ENCODE results near the gene HAL. TPM values are rescaled to one million over a fixed set of nuclear protein-coding genes. Genes with fewer than 3 reads are reported as not detected.

HAL gene
- total and polyA plus RNA-seq, 2 of the 4 experiments (the other 2 are of a cell fraction), result under 0.01 to 0.02 TPM

GRCh38 chr12:95984682-95985081 lies 11.5 kb downstream of the HAL start:
- Histone ChIP-seq H4K5ac (ENCODE audit: low read depth, low read length) (no peak overlapping the region), H3K56ac (ENCODE audit: extremely low read depth, insufficient read depth, low read length) (no peak overlapping the region), H3K9me1 (ENCODE audit: insufficient read depth, low read length) (no peaks in the 10 kb centered on the region), H3K27ac (ENCODE audit: insufficient read depth, low read length) (no peak overlapping the region), H4K20me1 (ENCODE audit: insufficient read depth, low read length) (no peaks in the 10 kb centered on the region), H2AK5ac (ENCODE audit: low read depth, low read length) (no peak overlapping the region), H2AFZ (replicated peaks; ENCODE audit: low read length, poor library complexity) (no peak overlapping the region), H4K8ac (ENCODE audit: low read depth in 2 of 2, low read length in 2 of 2) (no peak overlapping the region), H3K4ac (ENCODE audit: low read depth, low read length) (no peak overlapping the region), H3K9ac (ENCODE audit: low read depth, low read length) (no peak overlapping the region), H4K91ac (ENCODE audit: insufficient read depth, low read depth, low read length) (no peak overlapping the region), H2BK20ac (ENCODE audit: low read depth, low read length) (no peak overlapping the region), H2BK120ac (ENCODE audit: low read depth, low read length) (no peak overlapping the region), H3K4me2 (ENCODE audit: low read depth, low read length) (no peak overlapping the region), H3K36me3 (ENCODE audit: control insufficient read depth, insufficient read depth, low read length) (no peaks in the 10 kb centered on the region), H3K79me1 (ENCODE audit: low read depth in 1 of 2, low read length in 2 of 2) (no peaks in the 10 kb centered on the region), H3K18ac (ENCODE audit: low read depth, low read length) (no peak overlapping the region), H2AK9ac (replicated peaks; ENCODE audit: low read depth, low read length, poor library complexity) (no peak overlapping the region), H3K27me3 (ENCODE audit: control insufficient read depth, insufficient read depth, low read length) (peaks cover 9% of the 10 kb centered on the region), H3K9me3 (ENCODE audit: control insufficient read depth, insufficient read depth, low read length) (no peaks in the 10 kb centered on the region), H2BK5ac (ENCODE audit: low read depth, low read length, poor library complexity, severe bottlenecking) (no peak overlapping the region), H3K14ac (replicated peaks; ENCODE audit: low read depth, low read length) (no peak overlapping the region), H2BK15ac (ENCODE audit: low read depth, low read length) (no peak overlapping the region), H3K4me3 (ENCODE audit: insufficient read depth, low read depth, low read length) (no peak overlapping the region), H3K23ac (ENCODE audit: low read depth, low read length) (no peak overlapping the region), H3K4me1 (ENCODE audit: control insufficient read depth, insufficient read depth, low read length) (peaks cover 2% of the 10 kb centered on the region; the same call in 1 of the 2 replicates)
- dilution Hi-C loops (cut with HindIII; ENCODE audit: low sequenced_read_pairs, unreplicated experiment) (no loop called here), in situ Hi-C loops (cut with MboI; ENCODE audit: low sequenced_read_pairs) (no loop called here), intact Hi-C loops (cut with micrococcal nuclease) (no loop called here)
- POLR2A ChIA-PET (ENCODE audit: unreplicated experiment), result no interaction called here
- DNase-seq (no peak), ATAC-seq (ENCODE audit: low read depth) (no peak)
- no CpG with 5 or more reads among the region's 1 CpG for WGBS, 2 experiments (ENCODE audit: extremely low coverage in 2 of 2, insufficient read length in 1 of 2)
- CTCF ChIA-PET, result no interaction called here
- no peak for TF ChIP-seq ELK1 (IDR thresholded peaks at IDR 0.05; ENCODE audit: borderline replicate concordance, low read depth, low read length)
- TF ChIP-seq FOS (IDR thresholded peaks at IDR 0.05; ENCODE audit: low read depth, low read length), result no peak
- no peak for TF ChIP-seq NFE2L2 (IDR thresholded peaks at IDR 0.05; ENCODE audit: low read depth, low read length)
- TF ChIP-seq MAZ (IDR thresholded peaks at IDR 0.05; ENCODE audit: borderline replicate concordance, low read depth, low read length), result no peak
- no peak for TF ChIP-seq CTCF (conservative IDR thresholded peaks at IDR 0.05; ENCODE audit: low read depth, low read length)
- TF ChIP-seq MAFK (IDR thresholded peaks at IDR 0.05; ENCODE audit: low read depth, low read length), result peak; percentile 48
- no peak for TF ChIP-seq RCOR1 (IDR thresholded peaks at IDR 0.05; ENCODE audit: insufficient replicate concordance, low read length)
- TF ChIP-seq BHLHE40 (IDR thresholded peaks at IDR 0.05; ENCODE audit: low read depth, low read length), result no peak
- TF ChIP-seq CEBPB (IDR thresholded peaks at IDR 0.05; ENCODE audit: low read depth, low read length), result 0 out of 2 replicates have a peak, but pooled peaks have one; percentile 12
- no peak for TF ChIP-seq MXI1 (IDR thresholded peaks at IDR 0.05; ENCODE audit: borderline replicate concordance, low read depth, low read length)
- TF ChIP-seq RFX5 (IDR thresholded peaks at IDR 0.05; ENCODE audit: low read depth, low read length), result no peak
- no peak for TF ChIP-seq POLR2A (IDR thresholded peaks at IDR 0.05; ENCODE audit: low read depth, low read length)
- BruUV-seq (replicated peaks), result no TSS peak
